Stimulated activated CD4-positive, alpha-beta T cell treated with anti-CD3 and anti-CD28 coated beads, Interleukin-4, amount 100 ng/mL, for 1 hour (primary cell): ENCODE results near the gene LRRC40.
"Not testable (repeated sequence)": the region's sequence is repeated elsewhere in the genome, so short reads cannot be mapped to it uniquely, and the experiment has no call there.

Experiments
- DNase-seq: peaks from one replicate; pipeline ENCODE4 v3.0.0-alpha.2; 2020

LRRC40 gene

DNA sequence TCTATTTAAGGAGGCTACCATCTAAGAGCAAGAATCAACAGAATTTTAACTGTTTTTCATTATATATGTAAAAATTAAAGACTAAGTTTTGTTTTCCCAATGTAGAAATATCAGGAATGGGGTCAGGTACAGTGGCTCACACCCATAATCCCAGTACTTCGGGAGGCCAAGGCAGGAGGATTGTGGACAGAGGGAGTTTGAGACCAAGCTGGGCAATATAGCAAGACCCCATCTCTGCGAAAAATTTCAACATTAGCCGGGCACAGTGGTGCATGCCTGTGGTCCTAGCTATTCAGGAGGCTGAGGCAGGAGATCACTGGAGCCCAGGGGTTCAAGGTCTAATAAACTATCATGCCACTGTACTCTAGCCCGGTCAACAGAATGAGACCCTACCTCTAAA, 5.3 kb downstream of the LRRC40 start:
- DNase-seq: no peak

DNA sequence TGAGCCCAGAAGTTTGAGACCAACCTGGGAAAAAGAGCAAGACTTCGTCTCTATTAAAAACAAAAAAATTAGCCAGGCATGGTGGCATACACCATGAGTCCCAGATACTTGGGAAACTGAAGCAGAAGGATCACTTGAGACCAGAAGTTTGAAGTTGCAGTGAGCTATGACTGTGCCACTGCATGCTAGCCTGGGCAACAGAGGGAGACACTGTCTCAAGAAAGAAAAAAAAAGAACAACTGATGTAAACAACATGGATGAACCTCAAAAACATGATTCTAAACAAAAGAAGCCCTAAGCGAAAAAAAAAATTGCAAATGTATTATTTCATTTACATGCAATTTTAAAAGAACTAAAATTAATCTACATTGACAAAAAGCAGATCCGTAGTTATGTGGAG, 9.0 kb downstream of the LRRC40 start:
- DNase-seq: no peak

DNA sequence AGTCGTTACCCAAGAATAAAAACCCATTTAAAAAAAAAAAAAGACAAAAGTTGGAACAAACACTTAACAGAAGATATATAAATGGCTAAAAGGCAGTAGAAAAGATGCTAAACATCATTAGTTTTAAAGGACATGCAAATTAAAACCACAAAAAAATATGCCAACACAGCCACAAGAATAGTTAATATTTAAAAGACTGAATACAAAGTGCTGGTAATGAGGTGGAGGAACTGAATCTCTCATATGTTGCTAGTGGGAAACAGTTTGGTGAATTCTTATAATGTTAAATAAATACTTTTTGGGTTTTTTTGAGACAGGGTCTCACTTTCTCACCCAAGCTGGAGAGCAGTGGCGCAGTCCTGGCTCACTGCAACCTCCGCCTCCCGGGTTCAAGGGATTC, 10.0 kb downstream of the LRRC40 start:
- DNase-seq: no peak

DNA sequence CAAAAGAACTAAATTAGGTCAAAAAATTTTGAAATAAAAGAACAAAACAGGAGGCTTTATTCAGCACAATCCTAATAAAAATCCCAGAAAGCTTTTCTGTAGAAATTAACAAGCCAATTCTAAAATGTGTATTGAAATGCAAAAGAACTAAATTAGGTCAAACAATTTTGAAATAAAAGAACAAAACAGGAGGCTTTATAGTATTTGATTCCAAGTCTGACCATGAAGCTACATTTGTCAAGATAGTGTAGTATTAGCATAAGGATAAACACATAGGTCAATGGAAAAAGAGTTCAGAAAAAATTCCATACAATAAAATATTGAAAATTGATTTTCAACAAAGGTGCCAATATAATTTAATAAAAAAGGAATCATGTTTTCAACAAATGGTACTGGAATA, 10.8 kb downstream of the LRRC40 start:
- no peak for DNase-seq

DNA sequence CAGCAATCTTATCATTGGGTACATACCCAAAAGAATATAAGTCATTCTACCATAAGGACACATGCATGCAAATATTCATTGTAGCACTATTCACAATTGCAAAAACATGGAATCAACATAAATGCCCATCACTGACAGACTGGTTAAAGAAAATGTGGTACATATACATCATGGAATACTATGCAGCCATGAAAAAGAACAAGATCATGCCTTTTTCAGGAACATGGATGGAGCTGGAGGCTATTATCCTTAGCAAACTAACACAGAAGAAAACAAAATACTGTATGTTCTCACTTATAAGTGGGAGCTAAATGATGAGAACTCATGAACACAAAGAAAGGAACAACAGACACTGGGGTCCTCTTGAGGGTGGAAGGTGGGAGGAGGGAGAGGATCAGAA, 12.9 kb downstream of the LRRC40 start:
- not testable (repeated sequence) for DNase-seq

DNA sequence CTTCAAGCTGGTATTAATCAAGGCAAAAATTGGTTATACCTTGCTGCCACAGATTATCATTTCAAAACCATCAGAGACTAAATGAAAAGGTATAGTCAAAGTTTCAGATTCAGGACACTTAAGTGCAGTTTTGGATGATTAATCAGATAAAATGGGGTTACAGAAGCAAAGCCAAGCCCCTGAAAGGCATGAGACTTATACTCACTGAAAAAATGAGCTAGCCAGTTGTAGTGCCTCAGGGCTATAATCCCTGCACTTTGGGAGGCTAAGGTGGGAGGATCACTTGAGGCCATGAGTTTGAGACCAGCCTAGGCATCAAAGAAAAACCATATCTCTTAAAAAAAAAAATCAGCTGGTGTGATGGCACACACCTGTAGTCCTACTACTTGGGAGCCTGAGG, 15.2 kb downstream of the LRRC40 start:
- no peak for DNase-seq

DNA sequence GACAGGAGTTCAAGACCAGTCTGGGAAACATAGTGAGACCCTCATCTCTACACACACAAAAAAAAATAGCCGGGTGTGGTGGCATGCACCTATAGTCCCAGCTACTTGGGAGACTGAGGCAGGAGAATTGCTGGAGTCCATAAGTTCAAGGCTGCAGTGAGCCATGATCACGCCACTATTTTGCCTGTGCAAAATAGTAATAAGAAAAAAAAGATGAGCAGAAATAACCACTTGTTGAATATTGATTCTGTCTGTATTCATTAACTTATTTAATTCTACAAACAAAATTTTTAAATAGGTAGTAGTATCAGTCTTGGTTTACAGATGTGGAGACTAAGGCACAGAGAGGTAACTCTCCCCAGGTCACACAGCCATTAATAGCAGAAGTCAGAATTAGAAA, 16.9 kb downstream of the LRRC40 start:
- no peak for DNase-seq

DNA sequence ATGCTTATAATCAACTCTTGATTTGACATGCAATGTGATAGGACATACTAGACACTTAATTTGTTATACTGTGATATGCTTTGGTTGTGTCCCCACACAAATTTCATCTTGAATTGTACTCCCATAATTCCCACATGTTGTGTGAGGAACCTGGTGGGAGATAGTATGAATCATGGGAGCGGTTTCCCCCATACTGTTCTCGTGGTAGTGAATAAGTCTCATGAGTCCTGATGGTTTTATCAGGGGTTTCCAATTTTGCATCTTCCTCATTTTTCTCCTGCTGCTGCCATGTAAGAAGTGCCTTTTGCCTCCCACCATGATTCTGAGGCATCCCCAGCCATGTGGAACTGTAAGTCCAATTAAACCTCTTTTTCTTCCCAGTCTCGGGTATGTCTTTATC, 20.2 kb downstream of the LRRC40 start:
- DNase-seq: not testable (repeated sequence)

DNA sequence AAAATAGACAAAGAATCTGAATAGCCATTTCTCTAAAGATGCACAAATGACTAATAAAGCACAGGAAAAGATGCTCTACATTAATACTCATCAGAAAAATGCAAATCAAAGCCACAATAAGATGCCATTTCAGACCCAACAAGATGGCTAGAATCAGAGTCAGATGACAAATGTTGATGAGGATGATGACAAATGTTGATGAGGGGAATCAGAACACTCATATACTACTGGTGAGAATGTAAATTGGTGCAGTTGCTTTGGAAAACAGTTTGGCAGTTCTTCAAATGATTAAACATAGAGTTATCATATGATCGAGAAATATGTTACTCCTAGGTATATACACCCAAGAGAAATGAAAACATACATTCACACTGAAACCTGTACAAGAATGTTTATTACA, 33.9 kb downstream of the LRRC40 start:
- DNase-seq: no peak

DNA sequence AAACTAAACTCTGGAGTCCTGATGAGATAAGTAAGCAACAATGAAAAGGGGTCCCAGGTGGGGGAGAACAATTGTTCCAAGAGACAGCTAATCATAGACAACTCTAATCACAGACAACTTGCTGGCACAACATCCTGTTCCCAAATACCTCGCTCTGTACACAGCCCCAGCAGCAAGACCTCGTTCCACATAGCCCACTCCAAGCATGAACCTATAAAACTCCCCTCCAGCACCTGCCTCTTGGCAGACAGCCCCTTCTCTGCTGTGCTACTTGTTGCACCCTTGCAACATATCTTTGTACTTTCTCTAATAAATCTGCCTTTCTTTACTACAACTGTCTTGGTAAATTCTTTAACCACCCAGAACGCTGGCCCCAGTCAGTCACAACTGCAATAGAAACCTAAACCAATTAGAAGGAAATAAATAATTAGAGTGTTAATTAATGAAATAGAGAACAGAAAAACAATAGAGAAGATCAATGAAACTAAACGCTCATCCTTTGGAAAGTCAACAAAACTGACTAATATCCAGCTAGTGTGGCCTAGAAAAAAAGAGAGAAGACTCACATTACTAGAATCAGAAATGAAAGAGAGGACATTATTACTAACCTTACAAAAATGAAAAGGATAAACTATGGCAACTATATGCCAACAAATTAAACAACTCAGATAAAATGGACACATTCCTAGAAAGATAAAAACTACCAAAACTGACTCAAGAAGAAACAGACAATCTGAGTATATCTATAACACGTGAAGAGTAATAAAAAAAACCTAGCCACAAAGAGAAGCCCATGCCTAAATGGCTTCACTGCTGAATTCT, 36.1 kb downstream of the LRRC40 start:
- no peak for DNase-seq

DNA sequence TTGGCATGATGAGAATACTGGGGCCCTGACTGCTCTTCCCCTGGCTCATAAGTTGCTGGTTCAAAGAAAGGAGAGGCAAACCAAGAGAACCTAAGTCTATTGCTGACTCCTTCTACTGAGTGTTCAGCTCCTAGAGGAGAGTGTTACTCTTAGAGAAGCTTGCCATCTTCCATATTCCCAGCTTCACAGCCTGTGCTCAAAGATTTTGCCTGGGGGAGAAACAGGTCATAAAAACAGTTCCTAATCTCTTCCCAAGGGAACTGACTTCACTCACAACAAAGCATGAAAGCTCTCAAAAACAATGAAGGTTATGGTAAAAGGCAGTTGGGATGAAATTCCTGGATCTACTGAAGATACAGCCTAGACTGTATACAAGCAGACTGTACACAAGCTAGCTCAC, 37.1 kb downstream of the LRRC40 start:
- DNase-seq: no peak

DNA sequence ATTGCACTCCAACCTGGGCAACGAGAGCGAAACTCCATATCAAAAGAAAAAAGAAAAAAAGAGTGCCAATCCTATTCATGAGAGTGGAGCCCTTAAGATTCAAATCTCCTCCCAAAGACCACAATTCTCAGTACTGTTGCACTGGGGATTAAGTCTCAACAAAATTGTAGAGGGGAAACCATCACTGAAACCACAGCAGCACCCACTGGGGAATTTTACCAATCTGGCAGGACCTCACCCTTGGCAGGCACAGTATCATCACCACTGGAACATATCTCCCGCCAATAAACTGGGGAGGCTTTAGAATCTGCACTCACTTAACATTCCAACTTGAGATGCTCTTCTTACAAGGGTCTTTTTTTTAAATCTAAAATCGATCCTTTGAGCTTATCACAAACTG, 41.0 kb downstream of the LRRC40 start:
- no peak for DNase-seq

DNA sequence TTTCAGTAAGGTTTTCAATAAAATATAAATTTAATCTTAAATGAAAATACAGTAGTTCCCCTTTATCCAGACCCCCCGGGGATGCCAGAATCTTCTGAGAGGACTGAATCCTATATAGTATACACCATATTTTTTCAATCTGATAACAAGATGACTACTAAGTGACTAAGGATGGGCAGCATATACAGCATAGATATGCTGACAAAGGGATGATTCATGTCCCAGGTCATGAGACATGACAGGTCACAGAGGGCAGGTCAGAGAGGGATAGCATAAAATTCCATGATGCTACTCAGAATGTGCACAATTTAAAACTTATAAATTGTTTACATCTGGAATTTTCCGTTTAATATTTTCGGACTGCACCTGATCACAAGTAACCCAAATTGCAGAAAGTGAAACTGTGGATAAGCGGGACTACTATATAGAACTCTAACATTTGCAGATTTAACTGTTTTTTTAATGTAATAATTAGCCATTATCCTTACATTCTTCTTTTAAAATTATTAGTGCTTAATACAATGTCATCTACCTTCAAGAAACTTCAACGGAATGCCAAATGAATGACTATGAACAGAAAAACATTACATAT, 48.8 kb downstream of the LRRC40 start:
- no peak for DNase-seq

DNA sequence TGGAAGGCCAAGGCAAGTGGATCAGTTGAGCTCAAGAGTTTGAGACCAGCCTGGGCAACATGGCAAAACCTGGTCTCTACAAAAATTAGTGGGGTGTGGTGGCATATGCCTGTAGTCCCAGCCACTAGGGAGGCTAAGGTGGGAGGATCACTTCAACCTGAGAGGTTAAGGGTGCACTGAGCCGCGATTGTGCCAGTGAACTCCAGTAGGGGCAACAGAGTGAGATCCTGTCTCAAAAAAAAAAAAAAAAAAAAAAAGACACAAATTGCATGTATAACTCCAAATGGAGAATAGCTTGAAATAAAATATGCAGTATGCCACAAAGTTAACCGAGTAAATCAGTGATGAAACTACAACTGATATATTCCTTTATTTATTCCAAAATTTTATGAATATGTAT, 51.6 kb downstream of the LRRC40 start:
- DNase-seq: no peak

DNA sequence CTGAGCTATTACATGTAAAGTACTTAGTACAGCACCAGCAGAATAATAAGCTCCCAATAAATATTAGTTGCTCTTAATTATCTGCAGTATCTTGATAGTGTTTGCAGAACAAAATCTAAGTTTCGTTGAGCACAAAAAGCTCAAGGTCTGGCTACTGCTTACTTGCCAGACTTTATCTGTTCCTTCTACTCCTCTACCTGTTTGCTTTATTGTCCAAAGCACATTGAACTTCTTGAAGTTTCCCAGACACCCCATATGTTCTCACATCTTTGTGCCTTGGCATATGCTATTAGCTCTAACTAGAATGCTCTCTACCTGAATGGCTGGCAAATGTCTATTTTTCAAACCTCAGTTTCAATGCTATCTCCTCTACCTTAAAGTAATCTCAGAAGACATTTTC, 54.9 kb downstream of the LRRC40 start:
- no peak for DNase-seq

DNA sequence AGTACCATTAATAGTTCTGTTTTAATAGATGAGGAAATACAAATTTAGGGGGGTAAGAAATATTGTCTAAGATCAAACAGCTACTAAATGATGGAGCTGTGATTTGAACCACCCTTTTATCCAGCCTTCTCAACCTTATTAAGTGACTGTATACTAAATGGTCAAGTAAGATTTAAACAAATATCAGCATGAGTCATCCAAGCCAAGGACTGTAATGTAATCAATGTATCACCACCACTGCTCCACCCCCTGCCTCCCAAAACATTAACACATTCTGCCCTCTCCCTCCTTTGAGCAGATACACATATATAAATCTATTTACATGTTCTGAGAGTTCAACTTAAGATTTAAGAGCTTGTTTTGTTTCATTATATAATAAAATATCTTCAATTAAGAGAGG, 58.9 kb downstream of the LRRC40 start:
- no peak for DNase-seq

DNA sequence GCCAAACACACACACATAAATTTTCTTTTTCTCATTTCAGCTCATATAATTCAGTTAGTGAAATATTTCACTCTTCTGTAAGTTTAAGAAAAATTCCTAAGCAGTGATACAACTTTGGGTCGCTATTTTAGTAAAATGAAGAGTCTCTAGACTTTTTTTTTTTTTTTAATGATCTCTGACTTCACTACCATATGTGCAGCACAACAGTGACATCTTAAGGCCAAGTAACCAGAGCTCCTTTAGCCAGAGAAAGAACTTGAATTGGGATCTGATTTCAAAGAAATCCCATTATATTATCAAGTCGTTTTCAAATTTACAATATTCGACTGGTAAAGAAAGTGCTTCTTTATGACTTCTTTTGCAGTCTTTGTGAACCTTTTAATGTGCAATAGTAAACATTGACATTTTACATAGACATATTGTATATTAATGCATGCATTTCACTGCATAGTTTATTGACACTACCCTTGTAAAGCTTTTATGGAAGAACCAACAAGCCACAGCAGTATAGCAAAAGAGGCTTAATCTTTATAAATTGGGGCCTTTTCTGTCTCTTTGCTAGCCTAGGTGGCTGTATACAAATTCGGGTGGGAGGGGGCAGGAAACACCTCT, 62.2 kb downstream of the LRRC40 start:
- DNase-seq: no peak

DNA sequence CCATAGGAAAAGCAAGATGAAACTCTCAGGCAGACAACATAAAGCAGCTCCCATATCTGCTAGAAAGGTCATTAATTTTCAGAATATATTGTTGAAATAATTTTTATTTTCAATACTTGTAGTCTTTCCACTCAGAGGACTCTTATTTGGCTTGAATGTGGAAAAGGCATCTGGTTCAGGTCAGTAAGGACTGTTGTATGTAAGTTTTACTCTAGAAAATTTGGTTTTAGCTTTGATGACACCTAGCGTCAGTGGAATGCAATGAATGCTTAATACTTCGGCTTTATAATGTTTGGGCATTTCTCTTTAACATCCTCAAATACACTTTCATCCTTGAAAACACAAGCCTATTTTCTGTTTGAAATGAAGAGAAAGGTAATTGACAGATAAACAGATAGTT, 63.3 kb downstream of the LRRC40 start:
- no peak for DNase-seq

DNA sequence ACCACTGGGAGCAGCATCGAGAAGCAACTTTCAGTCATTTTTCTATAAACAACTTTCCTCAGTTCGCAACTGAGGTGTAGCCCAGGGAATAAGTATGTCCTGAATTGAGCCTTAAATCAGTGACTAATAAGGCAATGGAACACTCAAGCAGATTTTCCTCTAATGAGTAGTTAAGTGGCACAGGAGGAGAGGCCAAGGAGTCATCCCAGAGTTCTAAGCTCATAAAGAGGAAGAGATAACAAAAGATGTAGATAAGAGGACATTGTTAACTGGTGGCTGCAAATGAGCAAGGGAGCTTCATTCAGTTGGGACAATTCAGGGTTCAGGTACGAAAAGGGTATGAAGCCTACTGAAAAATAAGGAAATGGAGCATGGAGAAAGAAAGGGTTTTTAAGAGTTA, 64.5 kb downstream of the LRRC40 start:
- DNase-seq: no peak

DNA sequence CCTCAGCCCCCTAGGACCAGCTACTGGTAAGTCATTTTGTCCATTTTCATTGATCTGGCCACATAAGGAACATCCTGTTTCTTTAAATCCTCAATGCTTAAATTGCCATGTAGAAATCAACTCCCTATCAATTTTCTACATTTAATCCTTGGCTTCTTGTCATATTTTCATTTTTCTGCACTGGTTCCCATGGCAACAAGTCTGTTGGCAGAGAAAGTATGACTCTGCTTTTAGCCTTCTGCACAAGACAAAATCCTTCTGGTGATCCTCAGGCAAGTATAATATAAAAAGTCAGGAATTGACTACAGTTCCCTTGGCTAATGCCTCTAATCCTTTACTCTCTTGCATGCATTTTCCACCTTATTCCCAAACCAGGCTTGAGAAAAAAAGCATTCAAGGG, 65.0 kb downstream of the LRRC40 start:
- no peak for DNase-seq

DNA sequence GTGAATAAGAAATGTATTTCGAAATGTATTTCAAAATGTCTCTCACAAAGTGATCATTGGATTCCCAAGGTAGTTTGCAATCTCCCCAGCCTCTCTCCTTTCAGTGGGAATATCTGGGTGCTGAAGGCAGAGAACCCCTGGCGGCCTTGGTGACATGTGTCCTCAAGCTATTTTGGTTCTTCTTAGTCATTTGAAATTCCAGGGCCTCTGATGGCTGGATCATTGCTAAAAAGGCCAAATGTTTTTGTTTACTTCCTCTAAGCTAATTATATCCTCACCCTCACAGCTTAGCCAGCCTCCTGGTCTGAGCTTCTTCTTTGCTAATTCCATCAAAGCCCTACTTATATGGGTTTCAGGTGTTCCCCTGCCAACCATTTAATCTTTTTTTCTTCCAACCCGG, 71.2 kb downstream of the LRRC40 start:
- no peak for DNase-seq

DNA sequence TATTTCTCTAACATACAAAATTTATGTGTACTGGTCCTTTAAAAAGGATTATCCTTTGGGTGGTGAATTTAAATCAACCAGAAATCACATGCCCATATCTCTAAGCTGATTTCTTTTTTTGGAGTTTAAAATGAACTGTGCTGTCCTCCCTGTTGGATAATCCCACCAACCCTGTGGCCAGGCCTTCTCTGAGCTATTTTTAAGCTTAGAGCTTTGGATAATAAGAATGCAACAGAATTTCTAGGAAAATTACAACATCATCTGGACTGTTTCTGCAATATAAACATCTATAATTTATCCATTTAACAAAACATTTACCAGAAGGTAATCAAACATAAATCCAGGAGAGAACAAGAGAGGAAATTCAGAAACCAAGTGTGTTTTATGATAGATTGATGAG, 88.3 kb downstream of the LRRC40 start:
- DNase-seq: no peak

DNA sequence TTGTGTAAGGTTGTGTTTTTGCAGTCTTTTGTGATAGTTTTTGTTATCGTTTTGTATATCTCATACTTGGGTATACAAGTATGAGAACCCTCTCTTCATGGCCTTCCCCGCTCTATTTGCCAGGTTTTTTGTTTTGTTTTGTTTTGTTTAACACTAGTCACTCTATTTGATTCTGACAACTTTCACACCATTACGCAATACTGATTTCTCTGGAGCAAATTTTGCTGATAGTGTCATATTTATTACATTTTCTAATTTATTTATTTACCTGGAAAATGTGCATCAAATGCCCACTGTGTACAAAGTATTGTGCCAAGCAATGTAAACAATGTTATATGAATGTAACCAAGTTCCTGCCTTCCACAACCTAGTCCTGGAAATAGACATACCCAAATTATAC, 90.1 kb downstream of the LRRC40 start:
- no peak for DNase-seq

DNA sequence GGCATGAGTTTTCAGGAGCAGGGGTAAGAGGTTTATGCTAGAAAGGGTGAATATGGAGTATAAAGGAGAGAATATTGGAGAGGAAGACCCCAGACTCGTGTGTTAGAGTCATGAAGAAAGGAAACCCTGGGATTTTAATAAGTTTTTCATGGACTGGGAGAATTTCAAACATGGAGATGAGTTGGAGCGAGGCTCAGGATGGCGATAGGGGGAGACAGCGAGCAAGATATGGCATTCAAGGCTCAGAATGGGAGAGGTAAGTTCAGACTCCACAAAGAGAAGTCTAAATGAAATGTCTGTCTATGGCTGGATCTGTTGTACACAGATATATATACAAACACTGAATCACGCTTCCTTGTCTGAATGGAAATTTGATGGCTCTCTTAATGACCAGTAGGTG, 92.5 kb downstream of the LRRC40 start:
- DNase-seq: no peak

DNA sequence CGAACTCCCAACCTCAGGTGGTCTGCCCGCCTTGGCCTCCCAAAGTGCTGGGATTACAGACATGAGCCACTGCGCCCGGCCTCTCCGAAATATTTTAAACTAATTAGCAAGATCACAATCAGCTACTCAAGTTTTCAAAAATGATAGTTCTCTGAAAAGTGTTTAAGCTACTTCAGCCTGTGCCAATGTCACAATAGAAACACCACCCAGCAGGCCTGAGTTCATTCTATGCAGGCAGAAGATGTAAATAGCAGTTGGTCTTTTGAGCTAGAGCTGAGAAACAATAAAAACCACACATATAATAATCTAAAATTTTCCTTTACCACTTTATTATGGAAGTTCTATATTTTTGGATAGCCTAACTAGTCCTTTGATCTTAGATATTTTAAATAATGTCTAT, 96.1 kb downstream of the LRRC40 start:
- no peak for DNase-seq
